Spleen (tissue), 7 donors: ENCODE measurements around the gene KCNQ5.

Experiments used
- CTCF ChIP-seq, 11 experiments: fragments of 200-600 bp in 7 of 11; fragments of 450-650 bp in 4 of 11; sonication (generic) in 4 of 11; IDR thresholded peaks in 8 of 11; conservative IDR thresholded peaks in 3 of 11; 1 replicate in 7 of 11; 2 replicates in 4 of 11; pipeline versions ENCODE4 v1.4.0 to v1.8.0; 2016 to 2021; ENCODE audit warnings: antibody characterized with exemption in 11 of 11, inconsistent platforms in 4 of 11, mild to moderate bottlenecking in 1 of 11
- POLR2A ChIP-seq, 3 donors: fragments of 450-650 bp; IDR thresholded peaks; one replicate each; pipeline ENCODE4 v1.5.1; 2017; ENCODE audit warnings: antibody characterized with exemption in 3 of 3, mild to moderate bottlenecking in 1 of 3
- POLR2AphosphoS5 ChIP-seq, 3 donors: sonication (generic); formaldehyde crosslinking; IDR thresholded peaks; one replicate each; pipeline ENCODE4 v1.5.1; 2017; ENCODE audit warnings: antibody characterized with exemption in 3 of 3
- donor health status: DM: no; HTN: no; CAD: no; lungs with moderate emphysema.
- donor health status: DM: no; HTN: no; CAD: no.
- donor health status: DM: no; HTN: no; CAD: no.

GRCh38 chr6:72832271-72832670 lies 210.4 kb downstream of the KCNQ5 start:
- TF ChIP-seq POLR2A (IDR thresholded peaks at IDR 0.05): no peak
- TF ChIP-seq CTCF (IDR thresholded peaks at IDR 0.05 in 8 of 11, conservative IDR thresholded peaks at IDR 0.05 in 3 of 11): no peak
- TF ChIP-seq POLR2AphosphoS5 (IDR thresholded peaks at IDR 0.05): no peak
